ENCODE data around the gene PLA2G4F.

The PLA2G4F gene

DNA sequence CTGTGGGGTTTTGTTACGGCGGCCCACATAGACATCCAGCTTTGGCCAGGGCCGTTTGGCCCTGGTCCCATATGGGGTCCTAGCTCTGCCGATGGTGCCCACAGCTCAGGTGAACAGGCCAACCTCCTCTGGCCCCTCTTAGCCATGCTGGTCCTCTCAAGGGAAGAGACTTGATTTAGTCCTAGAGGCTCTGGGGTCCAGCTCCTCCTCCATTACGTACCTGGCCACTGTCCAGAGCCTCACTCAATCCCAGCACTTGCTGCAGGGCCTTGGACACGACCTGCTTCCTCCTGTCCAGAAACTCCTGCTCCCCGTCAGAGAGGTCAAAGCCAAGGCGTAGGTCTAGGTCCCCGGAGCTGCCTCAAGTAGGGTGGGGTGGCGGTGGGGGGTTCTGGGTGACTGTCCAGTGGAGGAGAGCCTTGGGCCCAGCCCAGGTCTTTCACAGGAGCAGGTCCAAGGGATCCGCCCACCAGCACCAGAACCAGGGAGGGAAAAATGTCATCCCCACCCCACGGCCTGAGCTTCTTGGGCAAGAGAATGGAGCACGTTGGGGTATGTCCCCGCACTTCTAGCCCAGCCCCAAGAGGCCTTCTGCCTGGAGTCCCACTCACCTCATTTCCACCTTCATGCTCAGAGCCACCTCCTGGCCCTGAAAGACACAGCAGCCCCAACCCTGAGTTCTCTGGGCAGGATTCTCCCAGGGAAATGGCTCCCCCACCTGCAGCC lies 6.8 kb downstream of the PLA2G4F start:
- H3K4me1 ChIP-seq (ENCODE audit: control insufficient read depth, insufficient read depth, low read length), result no peaks in the 10 kb centered on the region
- no peaks in the 10 kb centered on the region for H3K9me3 ChIP-seq (ENCODE audit: control insufficient read depth, low read length)
- no peak overlapping the region for H3K4me3 ChIP-seq (ENCODE audit: insufficient read depth, low read depth, low read length)
- no peak overlapping the region for H3K27ac ChIP-seq (ENCODE audit: insufficient read depth, low read depth, low read length, poor library complexity, severe bottlenecking)
- no peaks in the 10 kb centered on the region for H3K27me3 ChIP-seq (ENCODE audit: control insufficient read depth, insufficient read depth, low read length, poor library complexity, severe bottlenecking)
- WGBS, 2 experiments, result 90 to 91% methylated on average over 14 of the region's 14 CpGs
- H3K36me3 ChIP-seq (ENCODE audit: control insufficient read depth, insufficient read depth, low read length), result no peaks in the 10 kb centered on the region

DNA sequence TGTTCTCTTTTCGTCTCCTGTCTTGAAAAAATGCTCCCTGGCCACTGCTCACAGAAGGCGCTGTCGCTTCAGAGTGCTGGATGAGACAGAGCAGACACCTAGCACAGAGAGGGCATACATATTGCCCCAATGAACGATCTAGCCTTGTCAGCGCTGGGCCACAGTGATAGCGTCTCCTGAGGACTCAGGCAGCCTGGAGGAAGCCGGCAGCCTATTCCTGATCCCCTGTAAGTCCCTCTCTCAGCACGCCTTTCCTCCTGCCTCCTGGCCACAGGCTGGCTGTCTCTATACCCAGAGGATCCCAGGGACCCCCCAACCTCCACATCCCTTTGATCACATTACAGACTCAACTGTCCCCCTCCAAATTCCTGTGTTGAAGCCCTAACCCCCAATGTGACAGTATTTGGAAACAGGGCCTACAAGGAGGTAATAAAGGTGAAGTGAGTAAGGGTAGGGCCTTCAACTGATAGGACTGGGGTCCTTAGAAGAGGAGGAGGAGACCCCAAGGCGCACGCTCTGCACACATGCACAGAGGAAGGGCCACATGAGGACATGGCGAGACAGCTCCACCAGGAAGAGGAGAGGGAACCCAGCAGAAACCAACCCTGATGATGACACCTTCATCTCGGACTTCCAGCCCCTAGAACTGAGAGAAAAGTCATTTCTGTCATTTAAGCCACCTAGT lies 7.5 kb downstream of the PLA2G4F start:
- Histone ChIP-seq H3K4me1 (ENCODE audit: control insufficient read depth, insufficient read depth, low read length) (no peaks in the 10 kb centered on the region), H3K4me3 (ENCODE audit: insufficient read depth, low read depth, low read length) (no peak overlapping the region), H3K9me3 (ENCODE audit: control insufficient read depth, low read length) (no peaks in the 10 kb centered on the region), H3K36me3 (ENCODE audit: control insufficient read depth, insufficient read depth, low read length) (no peaks in the 10 kb centered on the region), H3K27me3 (ENCODE audit: control insufficient read depth, insufficient read depth, low read length, poor library complexity, severe bottlenecking) (no peaks in the 10 kb centered on the region), H3K27ac (ENCODE audit: insufficient read depth, low read depth, low read length, poor library complexity, severe bottlenecking) (no peak overlapping the region)
- 89 to 94% methylated on average over 12 of the region's 12 CpGs for WGBS, 2 experiments

DNA sequence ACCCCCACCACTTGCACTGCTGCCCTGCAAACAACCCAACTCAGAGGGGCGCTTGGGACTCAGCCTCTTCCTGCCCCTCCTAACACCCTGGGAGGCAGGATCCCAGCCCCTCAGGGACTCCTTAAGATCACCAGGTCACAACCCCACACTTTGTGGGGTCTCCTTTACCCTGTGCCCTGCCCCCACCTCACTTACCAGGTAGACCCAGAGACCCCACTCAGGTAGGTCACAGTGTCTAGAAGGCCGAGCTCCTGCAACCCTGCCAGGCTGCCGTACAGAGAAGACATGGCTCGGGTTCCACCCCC lies 9.1 kb downstream of the PLA2G4F start:
- Histone ChIP-seq H3K9me3 (ENCODE audit: control insufficient read depth, low read length) (no peaks in the 10 kb centered on the region), H3K4me3 (ENCODE audit: insufficient read depth, low read depth, low read length) (no peak overlapping the region), H3K27me3 (ENCODE audit: control insufficient read depth, insufficient read depth, low read length, poor library complexity, severe bottlenecking) (no peaks in the 10 kb centered on the region), H3K4me1 (ENCODE audit: control insufficient read depth, insufficient read depth, low read length) (no peaks in the 10 kb centered on the region), H3K27ac (ENCODE audit: insufficient read depth, low read depth, low read length, poor library complexity, severe bottlenecking) (no peak overlapping the region), H3K36me3 (ENCODE audit: control insufficient read depth, insufficient read depth, low read length) (no peaks in the 10 kb centered on the region)
- WGBS, 2 experiments, result 91 to 96% methylated on average over 4 of the region's 4 CpGs

DNA sequence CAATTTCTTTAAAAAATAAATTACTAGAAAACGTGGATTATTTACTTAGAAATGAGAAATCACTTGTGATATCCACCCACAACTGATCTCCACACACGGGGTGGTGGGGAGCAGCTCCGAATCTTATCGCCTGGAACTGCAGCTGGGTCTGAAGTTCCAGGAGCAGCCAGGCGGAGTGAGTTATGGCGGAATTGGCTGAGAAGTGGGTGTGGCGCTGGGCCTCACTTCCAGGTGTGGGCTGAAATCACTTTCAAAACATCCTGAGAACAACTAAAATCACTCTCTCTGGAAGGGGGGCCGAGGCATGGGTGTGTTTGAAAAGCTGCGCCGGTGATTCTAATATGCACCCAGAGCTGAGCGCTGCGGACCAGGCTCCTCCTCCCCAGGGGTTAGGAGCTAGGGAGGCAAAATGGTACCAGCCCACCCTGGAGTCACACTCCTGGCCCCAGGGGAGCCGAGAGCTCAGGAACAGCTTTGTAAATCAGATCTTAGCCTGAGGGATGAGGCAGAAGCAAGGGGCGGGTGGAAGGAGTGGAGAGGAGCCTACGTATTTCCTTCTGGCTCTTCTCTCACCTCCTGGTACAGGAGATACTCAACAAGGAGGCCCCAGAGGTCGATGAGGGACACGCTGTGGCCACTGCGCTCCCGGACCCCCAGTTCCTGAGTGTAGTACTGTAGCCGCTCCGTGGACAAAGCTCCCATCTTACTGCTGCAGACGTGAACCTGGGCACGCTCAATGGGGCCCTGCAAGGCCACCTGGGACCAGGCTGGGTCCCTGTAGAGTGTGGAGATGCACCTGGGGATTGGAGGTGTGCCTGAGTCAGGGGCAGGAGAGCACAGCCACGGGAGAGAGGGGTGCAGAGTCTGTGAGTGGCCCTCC lies 9.6 kb downstream of the PLA2G4F start:
- H3K4me1 ChIP-seq (ENCODE audit: control insufficient read depth, insufficient read depth, low read length), result no peaks in the 10 kb centered on the region
- no peaks in the 10 kb centered on the region for H3K36me3 ChIP-seq (ENCODE audit: control insufficient read depth, insufficient read depth, low read length)
- no peak overlapping the region for H3K4me3 ChIP-seq (ENCODE audit: insufficient read depth, low read depth, low read length)
- no peaks in the 10 kb centered on the region for H3K27me3 ChIP-seq (ENCODE audit: control insufficient read depth, insufficient read depth, low read length, poor library complexity, severe bottlenecking)
- H3K27ac ChIP-seq (ENCODE audit: insufficient read depth, low read depth, low read length, poor library complexity, severe bottlenecking), result no peak overlapping the region
- 94 to 95% methylated on average over 24 of the region's 24 CpGs for WGBS, 2 experiments
- no peaks in the 10 kb centered on the region for H3K9me3 ChIP-seq (ENCODE audit: control insufficient read depth, low read length)

GRCh38 chr15:42145546-42146455 lies 10.6 kb downstream of the PLA2G4F start:
- no peaks in the 10 kb centered on the region for H3K36me3 ChIP-seq (ENCODE audit: control insufficient read depth, insufficient read depth, low read length)
- H3K9me3 ChIP-seq (ENCODE audit: control insufficient read depth, low read length), result no peaks in the 10 kb centered on the region
- no peak overlapping the region for H3K27ac ChIP-seq (ENCODE audit: insufficient read depth, low read depth, low read length, poor library complexity, severe bottlenecking)
- no peaks in the 10 kb centered on the region for H3K4me1 ChIP-seq (ENCODE audit: control insufficient read depth, insufficient read depth, low read length)
- H3K4me3 ChIP-seq (ENCODE audit: insufficient read depth, low read depth, low read length), result no peak overlapping the region
- WGBS, 2 experiments, result 92 to 94% methylated on average over 29 of the region's 29 CpGs
- H3K27me3 ChIP-seq (ENCODE audit: control insufficient read depth, insufficient read depth, low read length, poor library complexity, severe bottlenecking), result no peaks in the 10 kb centered on the region

DNA sequence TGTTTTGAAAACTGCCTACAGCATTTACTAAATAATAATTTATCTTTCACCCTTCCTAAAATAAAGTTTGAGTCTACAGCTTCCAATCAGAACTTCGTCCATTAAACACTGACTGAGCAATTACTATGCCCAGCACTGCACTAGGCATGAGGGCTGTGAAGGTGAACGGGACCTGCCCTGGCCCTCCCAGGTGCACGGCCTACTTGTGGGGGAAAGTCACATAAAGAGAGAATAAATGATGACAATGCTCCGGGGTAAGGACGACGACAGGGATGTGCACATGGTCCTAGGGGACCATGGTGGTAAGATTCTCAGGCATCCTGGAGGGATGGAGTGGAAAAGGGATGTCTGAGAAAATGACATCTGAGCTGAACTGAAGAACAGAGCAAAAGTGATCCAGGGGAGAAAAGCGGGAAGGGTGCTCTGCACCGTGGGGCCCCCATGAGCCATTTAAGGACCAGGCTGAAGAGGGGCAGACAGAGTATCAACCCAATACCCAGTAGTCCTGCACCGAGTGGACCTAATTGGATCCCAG lies 11.5 kb downstream of the PLA2G4F start:
- Histone ChIP-seq H3K27me3 (ENCODE audit: control insufficient read depth, insufficient read depth, low read length, poor library complexity, severe bottlenecking) (no peaks in the 10 kb centered on the region), H3K4me3 (ENCODE audit: insufficient read depth, low read depth, low read length) (no peak overlapping the region), H3K9me3 (ENCODE audit: control insufficient read depth, low read length) (no peaks in the 10 kb centered on the region), H3K27ac (ENCODE audit: insufficient read depth, low read depth, low read length, poor library complexity, severe bottlenecking) (no peak overlapping the region), H3K4me1 (ENCODE audit: control insufficient read depth, insufficient read depth, low read length) (no peaks in the 10 kb centered on the region), H3K36me3 (ENCODE audit: control insufficient read depth, insufficient read depth, low read length) (no peaks in the 10 kb centered on the region)
- WGBS, 2 experiments, result 83 to 90% methylated on average over 9 of the region's 9 CpGs

GRCh38 chr15:42143866-42144625 lies 12.4 kb downstream of the PLA2G4F start:
- no peak overlapping the region for H3K4me3 ChIP-seq (ENCODE audit: insufficient read depth, low read depth, low read length)
- no peaks in the 10 kb centered on the region for H3K27me3 ChIP-seq (ENCODE audit: control insufficient read depth, insufficient read depth, low read length, poor library complexity, severe bottlenecking)
- H3K9me3 ChIP-seq (ENCODE audit: control insufficient read depth, low read length), result no peaks in the 10 kb centered on the region
- H3K4me1 ChIP-seq (ENCODE audit: control insufficient read depth, insufficient read depth, low read length), result no peaks in the 10 kb centered on the region
- no peak overlapping the region for H3K27ac ChIP-seq (ENCODE audit: insufficient read depth, low read depth, low read length, poor library complexity, severe bottlenecking)
- 91 to 93% methylated on average over 18 of the region's 18 CpGs for WGBS, 2 experiments
- no peaks in the 10 kb centered on the region for H3K36me3 ChIP-seq (ENCODE audit: control insufficient read depth, insufficient read depth, low read length)

DNA sequence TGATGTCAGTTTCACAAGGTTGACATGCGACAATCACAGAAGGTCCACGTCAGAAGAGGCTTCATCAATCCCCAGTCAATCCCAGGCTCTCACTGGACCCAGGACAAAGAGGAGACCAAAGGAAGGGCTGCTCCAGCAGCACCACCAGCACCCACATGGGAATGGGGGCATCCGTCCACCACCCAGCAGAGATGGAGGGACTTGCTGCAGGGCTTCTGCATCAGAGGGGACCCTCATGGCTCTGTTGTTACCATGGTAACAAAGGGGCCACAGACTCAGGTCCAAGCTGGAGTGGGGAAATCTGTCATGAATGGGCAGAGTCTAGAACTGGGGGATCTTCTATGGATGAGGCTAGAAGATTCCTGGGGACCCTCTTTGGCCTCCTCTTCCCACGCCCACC lies 13.1 kb downstream of the PLA2G4F start:
- H3K4me1 ChIP-seq (ENCODE audit: control insufficient read depth, insufficient read depth, low read length), result no peaks in the 10 kb centered on the region
- no peak overlapping the region for H3K4me3 ChIP-seq (ENCODE audit: insufficient read depth, low read depth, low read length)
- H3K27me3 ChIP-seq (ENCODE audit: control insufficient read depth, insufficient read depth, low read length, poor library complexity, severe bottlenecking), result no peaks in the 10 kb centered on the region

More for the DNA sequence above, 13.1 kb downstream of the PLA2G4F start:
- Histone ChIP-seq H3K36me3 (ENCODE audit: control insufficient read depth, insufficient read depth, low read length) (no peaks in the 10 kb centered on the region), H3K9me3 (ENCODE audit: control insufficient read depth, low read length) (no peaks in the 10 kb centered on the region), H3K27ac (ENCODE audit: insufficient read depth, low read depth, low read length, poor library complexity, severe bottlenecking) (no peak overlapping the region)
- WGBS, 2 experiments, result 92 to 95% methylated on average over 4 of the region's 4 CpGs
